GM18519 (cell line): Measurements from ENCODE around the gene ZSWIM4.
"Not testable (repeated sequence)": the region's sequence is repeated elsewhere in the genome, so short reads cannot be mapped to it uniquely, and the experiment has no call there.

ENCODE experiments used
- ATAC-seq: cut with Tn5 transposase; IDR thresholded peaks from one replicate; pipeline ENCODE4 v1.9.1; 2021; ENCODE audit warnings: mild to moderate bottlenecking, moderate library complexity; ENCODE audit not compliant: unreplicated experiment, low FRiP score

Gene ZSWIM4

GRCh38 chr19:13846557-13847406 lies 51.5 kb downstream of the ZSWIM4 start:
- no peak for ATAC-seq

GRCh38 chr19:13847407-13848339 lies 52.4 kb downstream of the ZSWIM4 start:
- no peak for ATAC-seq

- no peak for ATAC-seq
Observed at GRCh38 chr19:13848340-13848677, 53.1 kb downstream of the ZSWIM4 start.

- no peak for ATAC-seq
Observed at GRCh38 chr19:13848798-13849676, 53.8 kb downstream of the ZSWIM4 start.

- no peak for ATAC-seq
Observed at GRCh38 chr19:13849991-13850909, 55.0 kb downstream of the ZSWIM4 start.

- ATAC-seq, result no peak
Observed at GRCh38 chr19:13850910-13851733, 55.9 kb downstream of the ZSWIM4 start.

GRCh38 chr19:13851734-13852114 lies 56.5 kb downstream of the ZSWIM4 start:
- ATAC-seq, result not testable (repeated sequence)

GRCh38 chr19:13852171-13852707 lies 57.0 kb downstream of the ZSWIM4 start:
- ATAC-seq, result not testable (repeated sequence)

- ATAC-seq, result no peak
Observed at GRCh38 chr19:13856497-13856896, 61.3 kb downstream of the ZSWIM4 start.

- ATAC-seq, result no peak
Observed at GRCh38 chr19:13859361-13859880, 64.2 kb downstream of the ZSWIM4 start.

GRCh38 chr19:13860679-13861391 lies 65.6 kb downstream of the ZSWIM4 start:
- no peak for ATAC-seq

GRCh38 chr19:13861392-13861713 lies 66.1 kb downstream of the ZSWIM4 start:
- ATAC-seq, result no peak

GRCh38 chr19:13861714-13862531 lies 66.7 kb downstream of the ZSWIM4 start:
- peak; percentile 47 for ATAC-seq

- ATAC-seq, result no peak
Observed at GRCh38 chr19:13864046-13864666, 68.9 kb downstream of the ZSWIM4 start.

GRCh38 chr19:13864667-13865570 lies 69.7 kb downstream of the ZSWIM4 start:
- no peak for ATAC-seq
